OCI-LY1 (cell line): ENCODE measurements around the gene POLR1A.

Source experiments
- H2AFZ ChIP-seq: fragments of 200-600 bp; sonication (generic), shearing (Covaris generic); 2 replicates; pipeline ENCODE4 v1.6.0; 2014; ENCODE audit warnings: antibody characterized with exemption, mild to moderate bottlenecking, low read length
- H3F3A ChIP-seq: fragments of 200-600 bp; sonication (generic), shearing (Covaris generic); 2 replicates; pipeline ENCODE4 v1.6.0; 2014; ENCODE audit warnings: mild to moderate bottlenecking, antibody characterized with exemption, low read length, moderate library complexity; ENCODE audit not compliant: insufficient read depth
- H3K27ac ChIP-seq: fragments of 200-600 bp; sonication (generic); 2 replicates; pipeline ENCODE4 v1.5.1; 2014; ENCODE audit warnings: low read length, mixed run types, mild to moderate bottlenecking, low read depth; ENCODE audit not compliant: poor library complexity, severe bottlenecking
- H3K27me3 ChIP-seq: fragments of 200-600 bp; sonication (generic); 2 replicates; pipeline ENCODE4 v1.6.0; 2014; ENCODE audit warnings: antibody characterized with exemption, mild to moderate bottlenecking, low read length, moderate library complexity; ENCODE audit not compliant: insufficient read depth
- H3K36me3 ChIP-seq: fragments of 200-600 bp; sonication (generic); 2 replicates; pipeline ENCODE4 v1.6.1; 2014; ENCODE audit warnings: mild to moderate bottlenecking, antibody characterized with exemption, low read length, moderate library complexity, mixed read lengths; ENCODE audit not compliant: insufficient read depth
- H3K4me1 ChIP-seq: fragments of 200-600 bp; sonication (generic); 2 replicates; pipeline ENCODE4 v1.5.1; 2014; ENCODE audit warnings: mild to moderate bottlenecking, low read length, moderate library complexity; ENCODE audit not compliant: insufficient read depth, severe bottlenecking
- H3K4me2 ChIP-seq: fragments of 200-600 bp; sonication (generic), shearing (Covaris generic); 2 replicates; pipeline ENCODE4 v1.6.1; 2014; ENCODE audit warnings: low read length
- H3K4me3 ChIP-seq: fragments of 200-600 bp; sonication (generic); 2 replicates; pipeline ENCODE4 v1.5.1; 2014; ENCODE audit warnings: low read length, low read depth, mild to moderate bottlenecking, mixed read lengths; ENCODE audit not compliant: poor library complexity, severe bottlenecking
- H3K79me2 ChIP-seq: fragments of 200-600 bp; shearing (Covaris generic); 2 replicates; pipeline ENCODE4 v1.6.1; 2016; ENCODE audit warnings: mixed run types, low read length, mixed read lengths; ENCODE audit not compliant: insufficient read depth
- H3K9ac ChIP-seq: fragments of 200-600 bp; sonication (generic), shearing (Covaris generic); 2 replicates; pipeline ENCODE4 v1.6.1; 2014; ENCODE audit warnings: mild to moderate bottlenecking, low read length, mixed read lengths
- H3K9me2 ChIP-seq: fragments of 200-600 bp; sonication (generic), shearing (Covaris generic); 2 replicates; pipeline ENCODE4 v1.6.1; 2014; ENCODE audit warnings: low read depth, mild to moderate bottlenecking, low read length, mixed read lengths
- H3K9me3 ChIP-seq: fragments of 200-600 bp; shearing (Covaris generic); 2 replicates; pipeline ENCODE4 v1.6.1; 2014; ENCODE audit warnings: low read length, mixed read lengths
- H4K20me1 ChIP-seq: fragments of 200-600 bp; sonication (generic), shearing (Covaris generic); 2 replicates; pipeline ENCODE4 v1.6.0; 2016; ENCODE audit warnings: mild to moderate bottlenecking, low read length; ENCODE audit not compliant: insufficient read depth
- CTCF ChIP-seq: fragments of 200-600 bp; sonication (generic), shearing (Covaris generic); IDR thresholded peaks from 2 replicates; pipeline ENCODE4 v1.5.1; 2017; ENCODE audit warnings: mild to moderate bottlenecking, antibody characterized with exemption, low read length, moderate library complexity, mixed read lengths
- EZH2 ChIP-seq: fragments of 200-600 bp; sonication (generic), shearing (Covaris generic); IDR thresholded peaks from 2 replicates; pipeline ENCODE4 v1.8.0; 2017; ENCODE audit warnings: borderline replicate concordance, mixed run types, mild to moderate bottlenecking, antibody characterized with exemption, low read length, moderate library complexity, mixed read lengths

POLR1A gene

DNA sequence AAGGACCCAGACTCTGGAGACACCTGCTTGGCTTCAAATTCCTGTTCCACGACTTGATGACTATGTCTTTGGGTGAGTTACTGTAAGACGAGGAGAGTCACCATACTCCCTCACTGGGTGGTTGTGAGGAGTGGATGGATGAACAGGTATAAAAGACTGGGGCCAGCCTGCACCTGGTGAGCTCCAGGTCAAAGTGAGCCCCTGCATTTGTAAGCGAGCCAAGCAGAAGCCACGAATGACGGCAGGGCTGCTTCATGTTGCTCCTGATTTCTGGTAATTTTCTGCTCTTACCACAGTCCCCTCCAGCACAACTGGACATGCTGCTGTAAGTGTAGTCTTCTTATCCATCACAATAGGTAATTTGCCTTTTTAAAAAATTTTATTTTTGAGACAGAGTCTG is 86.6 kb downstream of the POLR1A start:
- no peak for TF ChIP-seq CTCF
- TF ChIP-seq EZH2 = no peak
- no peaks in the 10 kb centered on the region for H3F3A ChIP-seq
- no peak overlapping the region for H2AFZ ChIP-seq
- no peaks in the 10 kb centered on the region for H3K9me2 ChIP-seq
- H3K9ac ChIP-seq = no peak overlapping the region
- peaks cover 4% of the 10 kb centered on the region for H3K36me3 ChIP-seq
- peaks cover 32% of the 10 kb centered on the region for H3K4me1 ChIP-seq
- H3K9me3 ChIP-seq = peaks cover 4% of the 10 kb centered on the region; the same call in 1 of the 2 replicates
- no peak overlapping the region for H3K4me2 ChIP-seq
- no peak overlapping the region for H3K27ac ChIP-seq
- no peaks in the 10 kb centered on the region for H3K27me3 ChIP-seq
- H3K4me3 ChIP-seq = no peak overlapping the region
- no peaks in the 10 kb centered on the region for H4K20me1 ChIP-seq
- H3K79me2 ChIP-seq = no peaks in the 10 kb centered on the region

DNA sequence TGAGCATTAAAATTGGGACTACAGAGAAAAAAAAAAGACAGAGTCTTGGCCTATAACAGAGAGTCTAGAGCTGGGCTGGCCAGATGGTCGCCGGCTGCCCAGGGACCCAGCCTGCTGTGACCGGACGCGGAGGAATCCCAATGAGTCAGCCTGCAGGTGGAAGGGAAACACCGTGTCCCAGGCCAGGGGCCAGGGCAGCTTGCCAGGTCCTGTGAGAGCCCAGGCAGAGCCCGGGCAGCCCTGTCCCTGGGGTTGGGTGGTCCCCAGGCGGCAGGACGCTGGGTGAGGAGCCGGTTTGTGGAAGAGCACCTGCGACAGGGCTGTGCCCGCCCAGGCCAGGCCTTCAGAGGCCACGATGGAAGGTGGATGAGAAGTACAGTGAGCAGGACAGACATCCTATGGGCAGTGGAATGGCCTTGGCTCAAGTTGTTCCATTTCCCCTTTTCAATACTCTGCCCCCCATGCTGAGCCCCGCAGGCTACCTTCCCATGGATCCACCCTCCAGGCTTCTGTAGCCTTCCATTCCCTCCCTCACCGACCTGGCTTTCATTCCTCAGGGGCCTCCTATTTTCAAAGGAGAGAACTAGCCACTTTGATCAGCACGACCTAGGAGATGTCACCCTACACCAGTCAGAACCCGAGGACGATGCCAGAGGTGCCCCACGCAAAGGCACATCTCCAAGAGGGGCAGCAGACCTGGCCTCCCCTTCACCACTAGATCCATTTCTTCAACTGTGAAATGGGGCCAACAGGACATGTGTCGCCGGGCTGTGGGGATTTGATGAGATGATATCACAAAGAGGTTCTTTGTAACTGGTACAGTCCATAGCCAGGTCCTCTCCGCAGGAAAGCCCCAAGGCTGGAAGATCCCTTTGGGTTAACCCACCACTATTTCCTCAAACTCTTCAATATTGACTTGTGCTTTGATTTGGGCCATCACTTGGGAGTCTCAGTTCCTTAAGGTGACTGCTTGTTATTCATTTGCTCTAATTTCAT is 87.5 kb downstream of the POLR1A start:
- Histone ChIP-seq H3K4me3 (no peak overlapping the region), H3K4me2 (no peak overlapping the region)
- no peak for TF ChIP-seq EZH2
- TF ChIP-seq CTCF = no peak

DNA sequence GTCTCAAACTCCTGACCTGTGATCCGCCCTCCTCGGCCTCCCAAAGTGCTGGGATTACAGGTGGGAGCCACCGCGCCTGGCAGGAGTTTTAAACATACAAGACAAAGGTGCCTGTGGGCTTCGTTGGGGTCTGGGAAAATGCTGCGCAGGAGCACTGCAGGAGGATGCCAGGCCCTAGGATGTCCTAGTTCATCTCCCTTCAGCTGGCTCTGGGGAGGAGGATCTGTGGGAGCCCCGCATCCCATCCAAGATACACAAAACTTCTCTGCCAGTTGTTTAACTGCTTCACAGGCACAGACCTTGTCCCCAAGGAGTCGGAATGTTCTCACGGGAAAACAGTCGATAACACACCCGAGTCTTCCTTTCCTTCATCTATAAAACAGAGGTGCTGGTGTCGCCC is 89.1 kb downstream of the POLR1A start:
- peaks cover 21% of the 10 kb centered on the region for H3K4me1 ChIP-seq
- TF ChIP-seq CTCF (no peak), EZH2 (no peak)
- H3K9me3 ChIP-seq = peaks cover 4% of the 10 kb centered on the region
- no peaks in the 10 kb centered on the region; the same call in 1 of the 2 replicates for H3K36me3 ChIP-seq
- H3K27ac ChIP-seq = peak overlapping the region; percentile 78
- H3K9me2 ChIP-seq = no peaks in the 10 kb centered on the region
- H3F3A ChIP-seq = no peaks in the 10 kb centered on the region
- peak overlapping the region; percentile 39 for H3K4me3 ChIP-seq
- no peak overlapping the region for H2AFZ ChIP-seq
- H3K79me2 ChIP-seq = no peaks in the 10 kb centered on the region
- peak overlapping the region; percentile 59; the same call in 1 of the 2 replicates for H3K9ac ChIP-seq
- no peaks in the 10 kb centered on the region for H3K27me3 ChIP-seq
- H3K4me2 ChIP-seq = peak overlapping the region; percentile 70
- H4K20me1 ChIP-seq = no peaks in the 10 kb centered on the region

More for the DNA sequence above, 87.5 kb downstream of the POLR1A start:
- Histone ChIP-seq H3K9me2 (no peaks in the 10 kb centered on the region), H3K79me2 (no peaks in the 10 kb centered on the region), H3K4me1 (peaks cover 27% of the 10 kb centered on the region), H3K27me3 (no peaks in the 10 kb centered on the region), H3K9me3 (peaks cover 4% of the 10 kb centered on the region), H3F3A (no peaks in the 10 kb centered on the region), H2AFZ (no peak overlapping the region), H4K20me1 (no peaks in the 10 kb centered on the region), H3K27ac (peak overlapping the region; percentile 43), H3K36me3 (no peaks in the 10 kb centered on the region; the same call in 1 of the 2 replicates), H3K9ac (no peak overlapping the region)
